Neural cell (in vitro differentiated cells): ENCODE data around the gene ACAN.

ENCODE experiments used
- EZH2 ChIP-seq: fragments of 200-600, 300-800 bp; shearing (Covaris generic), sonication (generic); IDR thresholded peaks from 2 replicates; pipeline ENCODE4 v1.6.1; 2014; ENCODE audit warnings: antibody characterized with exemption, low read length, borderline replicate concordance, mild to moderate bottlenecking; ENCODE audit not compliant: insufficient read depth, poor library complexity, severe bottlenecking
- SMC3 ChIP-seq: fragments of 450-650 bp; conservative IDR thresholded peaks from 2 replicates; pipeline ENCODE4 v1.6.1; 2014; ENCODE audit warnings: antibody characterized with exemption, mild to moderate bottlenecking, moderate library complexity; ENCODE audit not compliant: poor library complexity
- TAF1 ChIP-seq: IDR thresholded peaks from 2 replicates; pipeline ENCODE4 v1.6.1; 2012; ENCODE audit warnings: low read depth
- TF ChIP-seq, protein P1 (sequence below): IDR thresholded peaks from 2 replicates; pipeline ENCODE4 v1.6.1; 2012; ENCODE audit warnings: borderline replicate concordance
- TF ChIP-seq, protein P2 (sequence below): fragments of 450-650 bp; IDR thresholded peaks from 2 replicates; pipeline ENCODE4 v1.5.1; 2014; ENCODE audit warnings: antibody characterized with exemption, mild to moderate bottlenecking, moderate library complexity; ENCODE audit not compliant: poor library complexity, severe bottlenecking

GRCh38 chr15:88904257-88904623 lies 101.0 kb downstream of the ACAN start:
- TF ChIP-seq TAF1 (no peak), EZH2 (no peak), SMC3 (no peak)
- TF ChIP-seq, protein P1, sequence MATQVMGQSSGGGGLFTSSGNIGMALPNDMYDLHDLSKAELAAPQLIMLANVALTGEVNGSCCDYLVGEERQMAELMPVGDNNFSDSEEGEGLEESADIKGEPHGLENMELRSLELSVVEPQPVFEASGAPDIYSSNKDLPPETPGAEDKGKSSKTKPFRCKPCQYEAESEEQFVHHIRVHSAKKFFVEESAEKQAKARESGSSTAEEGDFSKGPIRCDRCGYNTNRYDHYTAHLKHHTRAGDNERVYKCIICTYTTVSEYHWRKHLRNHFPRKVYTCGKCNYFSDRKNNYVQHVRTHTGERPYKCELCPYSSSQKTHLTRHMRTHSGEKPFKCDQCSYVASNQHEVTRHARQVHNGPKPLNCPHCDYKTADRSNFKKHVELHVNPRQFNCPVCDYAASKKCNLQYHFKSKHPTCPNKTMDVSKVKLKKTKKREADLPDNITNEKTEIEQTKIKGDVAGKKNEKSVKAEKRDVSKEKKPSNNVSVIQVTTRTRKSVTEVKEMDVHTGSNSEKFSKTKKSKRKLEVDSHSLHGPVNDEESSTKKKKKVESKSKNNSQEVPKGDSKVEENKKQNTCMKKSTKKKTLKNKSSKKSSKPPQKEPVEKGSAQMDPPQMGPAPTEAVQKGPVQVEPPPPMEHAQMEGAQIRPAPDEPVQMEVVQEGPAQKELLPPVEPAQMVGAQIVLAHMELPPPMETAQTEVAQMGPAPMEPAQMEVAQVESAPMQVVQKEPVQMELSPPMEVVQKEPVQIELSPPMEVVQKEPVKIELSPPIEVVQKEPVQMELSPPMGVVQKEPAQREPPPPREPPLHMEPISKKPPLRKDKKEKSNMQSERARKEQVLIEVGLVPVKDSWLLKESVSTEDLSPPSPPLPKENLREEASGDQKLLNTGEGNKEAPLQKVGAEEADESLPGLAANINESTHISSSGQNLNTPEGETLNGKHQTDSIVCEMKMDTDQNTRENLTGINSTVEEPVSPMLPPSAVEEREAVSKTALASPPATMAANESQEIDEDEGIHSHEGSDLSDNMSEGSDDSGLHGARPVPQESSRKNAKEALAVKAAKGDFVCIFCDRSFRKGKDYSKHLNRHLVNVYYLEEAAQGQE, result no peak
- TF ChIP-seq, protein P2, sequence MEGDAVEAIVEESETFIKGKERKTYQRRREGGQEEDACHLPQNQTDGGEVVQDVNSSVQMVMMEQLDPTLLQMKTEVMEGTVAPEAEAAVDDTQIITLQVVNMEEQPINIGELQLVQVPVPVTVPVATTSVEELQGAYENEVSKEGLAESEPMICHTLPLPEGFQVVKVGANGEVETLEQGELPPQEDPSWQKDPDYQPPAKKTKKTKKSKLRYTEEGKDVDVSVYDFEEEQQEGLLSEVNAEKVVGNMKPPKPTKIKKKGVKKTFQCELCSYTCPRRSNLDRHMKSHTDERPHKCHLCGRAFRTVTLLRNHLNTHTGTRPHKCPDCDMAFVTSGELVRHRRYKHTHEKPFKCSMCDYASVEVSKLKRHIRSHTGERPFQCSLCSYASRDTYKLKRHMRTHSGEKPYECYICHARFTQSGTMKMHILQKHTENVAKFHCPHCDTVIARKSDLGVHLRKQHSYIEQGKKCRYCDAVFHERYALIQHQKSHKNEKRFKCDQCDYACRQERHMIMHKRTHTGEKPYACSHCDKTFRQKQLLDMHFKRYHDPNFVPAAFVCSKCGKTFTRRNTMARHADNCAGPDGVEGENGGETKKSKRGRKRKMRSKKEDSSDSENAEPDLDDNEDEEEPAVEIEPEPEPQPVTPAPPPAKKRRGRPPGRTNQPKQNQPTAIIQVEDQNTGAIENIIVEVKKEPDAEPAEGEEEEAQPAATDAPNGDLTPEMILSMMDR, result no peak
